ENCODE measurements around the gene DAO. TPM values are rescaled to one million over a fixed set of nuclear protein-coding genes. Genes with fewer than 3 reads are reported as not detected.
"Not testable (repeated sequence)": the region's sequence is repeated elsewhere in the genome, so short reads cannot be mapped to it uniquely, and the experiment has no call there.

Gene DAO
- polyA plus RNA-seq, 1 donor from 2014 or later: not detected

DNA sequence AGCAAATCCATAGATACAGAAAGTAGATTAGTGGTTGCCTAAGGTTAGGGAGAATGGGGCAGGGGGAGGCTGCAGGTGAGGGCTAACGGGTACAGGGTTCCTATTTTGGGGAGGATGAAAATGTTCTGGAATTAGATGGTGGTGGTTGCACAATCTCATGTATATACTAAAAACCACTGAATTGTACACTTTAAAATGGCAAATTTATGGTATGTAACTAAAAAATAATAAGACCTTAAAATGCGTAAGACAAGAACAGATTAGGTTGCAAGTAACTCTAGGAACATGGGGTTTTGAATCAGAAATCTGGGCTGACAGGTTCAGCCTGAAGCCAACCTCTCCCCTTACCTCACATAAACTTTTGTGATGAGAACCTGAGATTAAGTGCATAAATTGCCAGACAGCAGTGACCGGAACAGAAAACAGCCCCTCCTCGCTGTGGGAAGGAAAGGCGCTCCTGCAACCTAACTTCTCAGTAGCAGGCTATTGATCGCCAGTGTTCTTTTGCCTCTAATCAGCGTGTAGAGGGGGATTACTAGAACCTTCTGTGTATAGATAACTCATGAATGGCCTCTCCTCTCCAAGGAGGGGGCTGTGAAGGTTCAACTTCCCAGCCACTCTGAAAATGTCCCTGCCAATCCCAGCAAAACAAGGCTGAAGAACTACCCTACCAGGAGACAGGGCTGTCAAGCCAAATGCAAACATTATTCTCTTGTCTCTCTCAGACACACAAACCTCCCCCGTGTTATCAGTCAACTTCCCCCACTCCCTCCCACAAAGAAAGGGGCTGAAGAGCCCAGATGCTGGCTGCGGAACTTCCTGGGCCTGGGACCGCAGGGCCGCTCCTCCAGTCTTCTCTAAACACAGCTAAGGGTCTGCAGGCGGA lies 24.4 kb upstream of the DAO start:
- Mint-ChIP-seq H3K4me3 (peak overlapping the region; percentile 88 to 99 (median 96)), H3K9me3 (no peaks in the 10 kb centered on the region), H3K27ac (peak overlapping the region; percentile 1 to 94 (median 80)), H3K36me3 (peaks cover 3% of the 10 kb centered on the region), H3K27me3 (peaks cover 4% of the 10 kb centered on the region), H3K4me1 (peaks cover 41 to 58% (median 42%) of the 10 kb centered on the region in 3 donors)

DNA sequence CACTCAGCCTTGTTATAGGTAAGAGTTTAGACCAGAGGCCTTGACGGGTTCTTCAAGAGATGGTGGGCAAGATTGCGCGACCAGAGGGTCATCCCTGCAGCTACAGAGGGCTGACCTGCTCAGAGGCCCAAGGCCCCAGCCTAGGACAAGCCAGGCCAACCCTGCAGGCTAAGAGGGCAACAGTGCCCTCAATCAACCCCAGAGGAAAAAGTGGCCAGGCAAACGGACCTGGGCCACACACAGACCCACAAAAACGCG lies 23.8 kb upstream of the DAO start:
- H3K27ac Mint-ChIP-seq: peak overlapping the region in 2 of 3 donors; percentile 94 to 97
- H3K4me1 Mint-ChIP-seq: peaks cover 41 to 57% (median 41%) of the 10 kb centered on the region in 3 donors
- H3K4me3 Mint-ChIP-seq: peak overlapping the region; percentile 88 to 99 (median 96)
- H3K9me3 Mint-ChIP-seq: no peaks in the 10 kb centered on the region
- peaks cover 3% of the 10 kb centered on the region for H3K36me3 Mint-ChIP-seq
- peaks cover 4% of the 10 kb centered on the region for H3K27me3 Mint-ChIP-seq

DNA sequence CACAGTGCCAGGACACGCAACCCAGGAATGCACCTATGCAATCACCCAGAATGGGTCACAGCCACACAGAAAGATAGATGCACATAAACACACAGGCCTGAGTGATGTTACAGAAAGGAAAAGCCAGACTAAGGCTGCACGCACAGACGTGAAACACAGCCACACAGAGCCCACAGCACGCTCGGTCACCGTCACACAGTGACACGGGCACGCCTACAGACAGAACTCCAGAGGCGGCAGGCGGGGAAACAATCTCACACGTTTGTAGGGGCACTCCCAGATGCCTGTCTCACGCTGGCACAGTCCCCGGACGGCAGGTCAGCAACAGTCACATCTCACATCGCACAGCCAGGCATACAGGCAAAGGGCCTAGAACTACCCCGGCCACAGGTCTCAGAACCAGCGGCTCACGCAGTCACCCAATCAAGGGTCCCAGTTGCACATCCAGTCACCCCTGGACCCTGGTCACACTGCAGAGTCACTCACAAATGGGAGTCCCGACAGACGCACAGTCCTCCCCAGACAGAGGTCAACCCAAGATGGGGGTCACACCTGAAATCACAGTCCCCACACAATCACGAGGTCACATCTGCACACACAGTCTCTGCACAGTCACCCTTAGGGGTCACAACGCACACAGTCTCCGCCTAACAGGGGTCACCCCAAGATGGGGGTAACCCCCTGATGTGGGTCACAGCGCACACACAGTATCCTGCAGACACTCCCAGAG lies 23.3 kb upstream of the DAO start:
- Mint-ChIP-seq H3K4me1 (peaks cover 41 to 55% (median 44%) of the 10 kb centered on the region in 3 donors), H3K9me3 (no peaks in the 10 kb centered on the region), H3K36me3 (peaks cover under 1% of the 10 kb centered on the region), H3K4me3 (peak overlapping the region; percentile 88 to 99 (median 96)), H3K27ac (peak overlapping the region; percentile 94 to 97 (median 97)), H3K27me3 (peaks cover 4% of the 10 kb centered on the region)

DNA sequence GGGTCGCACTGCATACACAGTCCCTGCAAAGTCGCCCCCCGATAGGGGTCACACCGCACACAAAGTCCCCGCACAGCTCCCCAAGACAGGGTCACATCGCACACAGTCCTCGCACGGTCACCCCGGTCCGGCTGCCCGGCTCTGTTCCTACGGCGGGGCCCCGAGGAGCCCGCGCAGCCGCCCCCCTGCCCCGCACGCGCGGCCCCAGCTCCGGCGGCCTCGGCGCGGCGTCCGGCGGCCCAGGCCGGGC lies 22.8 kb upstream of the DAO start:
- H3K27me3 Mint-ChIP-seq: peaks cover 4% of the 10 kb centered on the region
- peak overlapping the region; percentile 88 to 99 (median 96) for H3K4me3 Mint-ChIP-seq
- H3K36me3 Mint-ChIP-seq: no peaks in the 10 kb centered on the region
- H3K9me3 Mint-ChIP-seq: no peaks in the 10 kb centered on the region
- H3K27ac Mint-ChIP-seq: peak overlapping the region; percentile 94 to 97 (median 97)
- peaks cover 43 to 57% (median 48%) of the 10 kb centered on the region in 3 donors for H3K4me1 Mint-ChIP-seq

DNA sequence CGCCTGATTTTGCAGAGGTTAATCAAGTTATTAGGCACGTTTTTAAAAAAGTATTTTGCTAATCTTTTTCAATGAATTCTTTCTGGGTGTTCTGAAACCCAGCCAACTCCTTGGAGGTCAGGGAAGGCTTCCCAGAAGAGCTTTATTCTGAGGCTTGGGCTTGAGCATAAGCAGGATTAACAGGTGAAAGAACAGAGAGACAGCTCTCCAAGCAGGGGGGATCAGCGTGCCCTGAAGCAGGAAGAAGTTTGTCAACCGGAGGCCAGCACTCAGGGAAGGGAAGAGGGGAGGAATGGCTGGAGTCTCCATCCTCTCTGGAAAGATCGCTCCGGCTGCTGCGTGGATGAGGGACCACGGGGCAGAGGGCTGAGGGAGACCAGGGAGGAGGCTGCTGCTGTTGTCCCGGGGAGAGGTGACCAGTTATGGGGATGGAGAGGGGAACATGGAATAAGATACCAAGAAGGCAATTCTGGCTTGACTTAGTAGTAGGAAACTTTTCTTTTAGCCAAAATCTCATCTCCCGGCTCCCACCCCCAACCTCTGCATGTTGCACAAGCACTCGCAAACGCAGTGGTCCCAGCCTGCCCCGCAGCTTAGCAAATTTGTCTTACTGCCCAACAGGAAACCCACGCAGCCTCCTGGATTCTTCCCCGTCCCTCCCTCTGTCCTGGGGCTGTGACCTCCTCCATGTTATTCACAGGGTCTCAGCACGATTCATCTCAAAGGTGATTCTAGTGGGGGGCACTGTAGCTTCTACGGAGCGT lies 21.4 kb upstream of the DAO start:
- H3K27me3 Mint-ChIP-seq: peaks cover 4% of the 10 kb centered on the region
- H3K4me1 Mint-ChIP-seq: peaks cover 44 to 60% (median 55%) of the 10 kb centered on the region in 3 donors
- peak overlapping the region; percentile 86 to 96 (median 90) for H3K4me3 Mint-ChIP-seq
- no peaks in the 10 kb centered on the region for H3K9me3 Mint-ChIP-seq
- peak overlapping the region; percentile 74 to 93 (median 92) for H3K27ac Mint-ChIP-seq
- H3K36me3 Mint-ChIP-seq: peaks cover 2% of the 10 kb centered on the region

DNA sequence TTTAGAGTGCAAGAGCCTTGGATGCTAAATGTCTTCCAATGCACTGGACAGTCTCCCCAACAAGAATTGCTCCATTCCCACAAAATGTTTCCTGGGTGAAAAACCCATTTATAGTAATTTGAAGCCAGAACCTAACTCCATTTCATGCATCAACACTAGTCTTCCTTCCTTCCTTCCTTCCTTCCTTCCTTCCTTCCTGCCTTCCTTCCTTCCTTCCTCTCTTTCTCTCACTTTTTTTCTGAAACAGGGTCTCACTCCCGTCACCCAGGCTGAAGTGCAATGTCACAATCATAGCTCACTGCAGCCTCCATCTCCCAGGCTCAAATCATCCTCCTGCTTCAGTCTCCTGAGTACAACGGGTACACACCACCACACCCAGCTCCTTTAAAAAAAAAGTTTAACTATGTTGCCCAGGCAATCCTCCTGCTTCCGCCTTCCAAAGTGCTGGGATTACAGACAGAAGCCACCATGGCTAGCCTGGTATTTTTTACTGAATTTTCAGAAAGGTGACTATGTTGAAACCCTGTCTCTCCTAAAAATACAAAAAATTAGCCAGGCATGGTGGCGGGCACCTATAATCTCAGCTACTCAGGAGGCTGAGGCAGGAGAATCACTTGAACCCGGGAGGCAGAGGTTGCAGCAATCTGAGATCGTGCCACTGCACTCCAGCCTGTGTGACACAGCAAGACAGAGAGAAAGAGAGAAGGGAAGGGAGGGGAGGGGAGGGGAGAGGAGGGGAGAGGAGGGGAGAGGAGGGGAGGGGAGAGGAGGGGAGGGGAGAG lies 20.6 kb upstream of the DAO start:
- Mint-ChIP-seq H3K27ac (peak overlapping the region in 2 of 3 donors; percentile 83 to 93), H3K4me3 (peak overlapping the region; percentile 86 to 96 (median 90)), H3K4me1 (peaks cover 43 to 54% (median 53%) of the 10 kb centered on the region in 3 donors)
- H3K9me3 Mint-ChIP-seq, H3K27me3 Mint-ChIP-seq, H3K36me3 Mint-ChIP-seq: not testable (repeated sequence)

DNA sequence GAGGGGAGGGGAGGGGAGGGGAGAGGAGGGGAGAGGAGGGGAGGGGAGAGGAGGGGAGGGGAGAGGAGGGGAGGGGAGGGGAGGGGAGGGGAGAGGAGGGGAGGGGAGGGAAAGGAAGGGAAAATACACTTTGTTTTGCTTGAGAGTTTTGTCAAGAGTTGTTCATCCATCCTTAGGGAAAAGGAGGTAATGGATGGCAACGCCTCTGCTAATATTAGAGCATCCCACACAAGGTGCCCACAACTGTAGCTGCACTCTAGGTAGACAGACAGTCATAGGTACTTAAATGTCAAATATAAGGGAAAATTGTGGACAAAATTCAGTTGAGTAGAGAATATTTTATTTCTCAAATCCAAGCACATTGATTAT lies 20.0 kb upstream of the DAO start:
- peaks cover 2% of the 10 kb centered on the region for H3K36me3 Mint-ChIP-seq
- peak overlapping the region in 2 of 3 donors; percentile 73 to 86 for H3K27ac Mint-ChIP-seq
- H3K4me3 Mint-ChIP-seq: peak overlapping the region in 1 of 4 donors; percentile 72
- no peaks in the 10 kb centered on the region for H3K9me3 Mint-ChIP-seq
- peaks cover 4% of the 10 kb centered on the region for H3K27me3 Mint-ChIP-seq
- peaks cover 43 to 52% (median 51%) of the 10 kb centered on the region in 3 donors for H3K4me1 Mint-ChIP-seq

DNA sequence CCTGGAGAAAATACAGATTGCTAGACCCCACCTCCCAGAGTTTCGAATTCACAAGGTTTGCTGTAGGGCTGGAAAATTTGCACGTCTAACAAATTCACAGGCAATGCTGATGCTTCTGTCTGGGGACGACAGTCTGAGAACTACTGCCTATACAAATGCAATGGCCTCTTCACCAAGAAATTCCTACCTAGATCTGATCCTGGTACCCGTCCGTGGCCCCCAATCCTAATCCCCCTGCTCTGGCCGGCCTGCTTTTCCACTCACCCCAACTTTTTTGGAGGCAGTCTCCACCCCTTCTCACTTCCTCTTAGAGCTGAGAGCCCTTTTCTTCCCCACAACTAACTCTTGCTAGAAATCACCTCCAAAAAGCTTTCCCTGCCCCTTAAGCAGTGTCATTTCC lies 19.4 kb upstream of the DAO start:
- peaks cover 2% of the 10 kb centered on the region for H3K36me3 Mint-ChIP-seq
- H3K27ac Mint-ChIP-seq: peak overlapping the region in 2 of 3 donors; percentile 73 to 86
- H3K9me3 Mint-ChIP-seq: no peaks in the 10 kb centered on the region
- peaks cover 37 to 47% (median 47%) of the 10 kb centered on the region in 3 donors for H3K4me1 Mint-ChIP-seq
- H3K27me3 Mint-ChIP-seq: peaks cover 4% of the 10 kb centered on the region
- peak overlapping the region; percentile 41 to 72 (median 52) for H3K4me3 Mint-ChIP-seq

DNA sequence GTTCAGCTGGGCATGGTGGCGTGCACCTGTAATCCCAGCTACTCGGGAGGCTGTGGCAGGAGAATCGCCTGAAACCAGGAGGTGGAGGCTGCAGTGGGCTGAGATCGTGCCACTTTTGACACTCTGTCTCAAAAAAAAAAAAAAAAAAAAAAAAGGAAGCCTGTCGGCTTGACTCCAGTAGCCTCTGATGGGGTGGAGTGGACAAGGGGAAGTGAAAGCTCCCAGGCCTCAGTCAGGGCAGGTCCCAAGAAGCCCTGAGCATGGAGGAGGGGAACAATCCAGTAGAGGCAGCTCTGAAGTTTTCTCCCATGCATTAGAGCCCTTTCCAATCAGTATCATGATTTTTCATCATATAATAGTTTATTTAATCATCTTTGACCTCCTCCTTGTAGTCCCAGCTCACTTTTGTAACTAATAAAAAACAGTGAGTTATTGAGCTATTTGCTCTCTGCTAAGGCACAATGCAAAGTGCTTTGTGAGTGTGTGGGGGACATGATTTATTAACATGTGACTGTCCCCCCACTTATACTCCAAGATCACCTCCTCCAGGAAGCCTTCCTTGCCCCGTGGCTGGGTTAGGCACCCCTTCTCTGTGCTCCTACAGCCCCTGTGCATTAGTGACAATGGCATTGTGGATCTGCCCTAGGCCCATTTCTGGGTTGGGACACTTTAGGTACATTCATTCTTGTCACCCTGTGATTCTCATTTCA lies 17.9 kb upstream of the DAO start:
- Mint-ChIP-seq H3K27ac (peak overlapping the region in 2 of 3 donors; percentile 65 to 86), H3K9me3 (no peaks in the 10 kb centered on the region), H3K27me3 (peaks cover 4% of the 10 kb centered on the region), H3K4me1 (peaks cover 24 to 33% (median 32%) of the 10 kb centered on the region in 3 donors), H3K4me3 (peak overlapping the region in 3 of 4 donors; percentile 61 to 77 (median 66)), H3K36me3 (peaks cover 2% of the 10 kb centered on the region)

DNA sequence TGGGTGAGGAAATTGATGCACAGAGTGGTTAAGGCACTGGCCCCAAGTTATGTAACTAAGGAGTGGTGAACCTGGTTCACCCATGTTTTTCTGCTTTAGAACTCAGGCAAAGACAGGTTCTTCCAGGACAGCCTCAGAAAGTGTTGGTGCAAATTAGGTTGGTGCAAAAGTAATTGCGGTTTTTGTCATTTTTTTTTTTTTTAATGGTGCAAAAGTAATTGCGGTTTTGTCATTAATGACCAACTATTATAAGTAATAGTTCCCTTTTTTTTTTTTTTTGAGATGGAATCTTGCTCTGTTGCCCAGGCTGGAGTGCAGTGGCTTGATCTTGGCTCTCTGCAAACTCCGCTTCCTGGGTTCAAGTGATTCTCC lies 17.3 kb upstream of the DAO start:
- peaks cover 4% of the 10 kb centered on the region for H3K27me3 Mint-ChIP-seq
- H3K27ac Mint-ChIP-seq: peak overlapping the region in 2 of 3 donors; percentile 65 to 86
- H3K4me3 Mint-ChIP-seq: peak overlapping the region in 1 of 4 donors; percentile 66
- H3K4me1 Mint-ChIP-seq: peaks cover 24 to 33% (median 32%) of the 10 kb centered on the region in 3 donors
- H3K9me3 Mint-ChIP-seq: no peaks in the 10 kb centered on the region
- H3K36me3 Mint-ChIP-seq: peaks cover 2% of the 10 kb centered on the region

DNA sequence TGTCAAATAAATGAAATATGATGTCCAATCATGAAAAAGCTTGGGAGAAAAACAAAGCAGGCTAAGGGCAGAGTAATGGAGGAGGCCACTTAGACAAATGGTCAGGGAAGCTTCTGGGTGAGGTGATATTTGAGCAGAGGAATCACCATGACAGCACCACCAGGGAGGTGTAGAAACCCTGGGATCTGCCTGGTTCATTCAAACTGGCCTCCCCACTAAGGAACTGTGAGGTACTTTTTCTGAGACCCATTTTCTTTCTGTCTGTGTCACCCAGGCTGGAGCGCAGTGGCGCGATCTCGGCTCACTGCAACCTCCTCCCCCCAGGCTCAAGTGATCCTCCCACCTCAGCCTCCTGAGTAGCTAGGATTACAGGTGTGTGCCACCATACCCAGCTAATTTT lies 14.7 kb upstream of the DAO start:
- Mint-ChIP-seq H3K4me1 (peaks cover 10 to 20% (median 18%) of the 10 kb centered on the region in 3 donors), H3K36me3 (peaks cover 3% of the 10 kb centered on the region), H3K9me3 (no peaks in the 10 kb centered on the region), H3K4me3 (no peak overlapping the region), H3K27me3 (no peaks in the 10 kb centered on the region), H3K27ac (no peak overlapping the region)

DNA sequence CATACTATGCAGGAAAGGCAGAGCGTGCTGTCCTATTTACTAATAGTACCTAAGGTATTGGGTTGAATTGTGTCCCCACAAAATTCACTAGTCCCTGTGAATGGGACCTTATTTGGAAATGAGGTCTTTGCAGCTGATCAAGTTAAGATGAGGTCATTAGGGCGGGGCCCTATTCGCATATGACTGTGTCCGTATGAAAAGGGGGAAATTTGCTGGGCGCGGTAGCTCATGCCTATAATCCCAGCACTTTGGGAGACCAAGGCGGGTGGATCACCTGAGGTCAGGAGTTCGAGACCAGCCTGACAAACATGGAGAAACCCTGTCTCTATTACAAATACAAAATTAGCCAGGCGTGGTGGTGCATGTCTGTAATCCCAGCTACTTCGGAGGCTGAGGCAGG lies 13.8 kb upstream of the DAO start:
- not testable (repeated sequence) for H3K27me3 Mint-ChIP-seq, H3K27ac Mint-ChIP-seq, H3K4me3 Mint-ChIP-seq, H3K36me3 Mint-ChIP-seq, H3K9me3 Mint-ChIP-seq
- H3K4me1 Mint-ChIP-seq: peaks cover 4 to 13% (median 11%) of the 10 kb centered on the region in 3 donors

DNA sequence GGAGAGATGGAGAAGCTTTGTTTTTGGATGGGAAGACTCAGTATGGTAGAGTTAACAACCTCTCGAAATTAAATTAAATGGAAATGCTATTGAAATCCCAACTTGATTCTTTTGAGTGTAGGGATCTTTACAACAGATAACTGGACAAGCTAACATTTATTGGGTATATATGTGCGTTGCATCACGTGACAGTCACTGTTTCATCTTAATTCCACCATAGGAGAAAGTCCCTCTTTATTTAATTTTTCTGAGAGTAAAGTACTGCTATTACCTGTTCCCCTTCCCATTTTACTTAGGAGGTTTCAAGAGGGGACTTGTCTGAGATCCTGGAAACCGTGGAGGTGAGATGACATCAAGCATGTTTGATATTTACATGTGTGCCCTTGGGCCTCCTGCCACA lies 11.1 kb upstream of the DAO start:
- no peaks in the 10 kb centered on the region for H3K9me3 Mint-ChIP-seq
- no peak overlapping the region for H3K27ac Mint-ChIP-seq
- no peaks in the 10 kb centered on the region for H3K4me1 Mint-ChIP-seq
- H3K36me3 Mint-ChIP-seq: peaks cover 2% of the 10 kb centered on the region
- no peaks in the 10 kb centered on the region for H3K27me3 Mint-ChIP-seq
- no peak overlapping the region for H3K4me3 Mint-ChIP-seq

DNA sequence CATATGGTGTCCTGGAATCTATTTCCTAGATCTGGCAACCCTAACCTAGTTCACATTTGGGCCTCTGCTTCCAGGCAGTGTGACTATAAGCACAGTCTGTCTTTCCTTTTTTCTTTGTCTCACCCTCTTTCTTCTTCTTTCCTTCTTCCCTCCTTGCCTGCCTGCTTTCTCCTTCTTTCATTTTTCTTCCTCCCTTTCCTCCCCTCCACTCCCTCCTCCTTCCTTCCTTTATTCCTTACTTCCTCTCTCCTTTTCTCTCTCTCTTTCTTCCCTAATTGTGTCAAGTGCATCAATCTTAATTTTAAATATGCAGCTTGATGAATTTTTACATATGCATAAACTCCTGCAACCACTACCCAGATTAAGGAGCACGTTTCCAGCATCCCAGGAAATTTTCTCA lies 4.6 kb upstream of the DAO start:
- Mint-ChIP-seq H3K36me3 (no peaks in the 10 kb centered on the region), H3K9me3 (peaks cover 0 to 4% (median 0%) of the 10 kb centered on the region in 3 donors), H3K4me1 (peaks cover 0 to 3% (median 0%) of the 10 kb centered on the region in 3 donors), H3K27ac (no peak overlapping the region), H3K4me3 (no peak overlapping the region), H3K27me3 (no peaks in the 10 kb centered on the region)

Data from IgD-negative memory B cell (primary cell).